Fibroblast of skin of right quadriceps (primary cell): ENCODE results near the gene ZNF536.

Source experiments
- DNase-seq: peaks from one replicate; pipeline ENCODE4 v3.0.0-alpha.2; 2013

Gene ZNF536

GRCh38 chr19:30539981-30540380 lies 167.8 kb downstream of the ZNF536 start:
- DNase-seq = no peak

- DNase-seq = no peak
Measured at GRCh38 chr19:30540761-30541160, 168.6 kb downstream of the ZNF536 start.

DNA sequence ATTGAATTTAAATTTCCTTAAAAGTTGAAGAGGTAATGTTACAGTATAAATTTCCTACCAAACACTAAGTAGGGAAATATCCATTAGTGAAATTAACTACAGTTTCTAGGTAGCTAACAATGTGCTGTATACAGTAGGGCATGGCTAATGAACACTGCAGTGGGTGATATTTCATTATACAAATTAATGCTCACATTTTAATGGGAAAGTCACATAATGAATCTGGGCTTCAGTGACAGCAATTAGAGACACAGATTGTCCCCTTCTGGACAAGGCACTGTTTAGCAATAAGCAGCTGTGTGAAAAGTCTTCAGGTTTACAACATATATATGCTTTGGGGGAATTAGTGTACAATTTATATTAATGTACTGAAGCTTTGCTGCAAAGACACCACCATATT lies 169.4 kb downstream of the ZNF536 start:
- DNase-seq = no peak

DNA sequence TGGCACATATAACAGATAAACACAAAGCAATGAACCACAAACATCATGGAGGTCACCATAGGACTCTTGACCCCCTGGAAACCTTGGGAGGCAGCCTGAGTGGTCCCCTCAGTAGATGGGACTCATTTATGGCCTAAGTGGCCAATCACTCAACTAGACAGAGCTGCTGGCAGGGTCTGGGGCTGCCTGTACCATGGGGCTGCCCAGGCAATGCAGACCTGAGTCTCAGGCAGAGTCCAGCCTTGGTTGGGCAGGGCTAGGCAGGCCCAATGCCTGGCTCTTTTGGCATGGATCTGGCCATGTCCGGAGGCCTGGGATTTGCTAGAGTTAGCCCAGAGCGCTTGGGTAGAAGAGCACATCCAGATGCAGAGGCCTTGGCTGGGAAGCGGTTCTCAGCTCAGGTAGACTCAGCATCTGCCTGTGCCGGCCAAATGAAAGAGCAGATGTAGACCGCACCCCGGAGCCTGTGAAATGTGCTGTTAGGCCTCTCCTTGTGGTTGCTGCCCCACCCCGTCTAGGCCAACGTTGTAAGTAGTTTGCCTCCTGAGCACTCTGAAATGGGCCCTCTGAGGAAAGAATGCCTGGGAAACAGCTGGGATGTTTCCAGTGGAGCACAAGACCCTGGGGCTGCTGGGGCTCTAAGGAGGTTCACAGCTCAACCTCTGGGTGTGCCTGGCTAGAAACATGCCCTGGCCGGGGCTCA lies 171.2 kb downstream of the ZNF536 start:
- no peak for DNase-seq

GRCh38 chr19:30545752-30546151 lies 173.6 kb downstream of the ZNF536 start:
- DNase-seq = no peak

DNA sequence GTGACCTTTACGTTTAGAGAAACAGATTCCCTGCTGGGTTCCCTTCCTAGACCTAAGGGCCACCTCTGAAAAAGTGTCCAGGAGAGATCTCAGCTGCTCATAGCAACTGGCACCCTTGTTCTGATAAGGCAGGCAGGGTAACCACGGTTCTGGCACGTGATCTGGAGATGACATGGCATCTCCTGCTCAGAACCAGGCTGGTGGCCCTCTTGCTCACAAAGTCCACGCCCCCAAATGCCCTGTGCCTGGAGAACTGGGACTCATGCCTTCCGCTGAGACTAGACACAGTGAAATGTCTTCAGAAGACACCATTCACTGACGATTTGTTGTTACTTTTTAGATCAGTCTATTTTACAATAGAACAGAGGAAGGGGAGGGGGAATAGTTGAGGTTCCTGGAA lies 174.1 kb downstream of the ZNF536 start:
- no peak for DNase-seq

DNA sequence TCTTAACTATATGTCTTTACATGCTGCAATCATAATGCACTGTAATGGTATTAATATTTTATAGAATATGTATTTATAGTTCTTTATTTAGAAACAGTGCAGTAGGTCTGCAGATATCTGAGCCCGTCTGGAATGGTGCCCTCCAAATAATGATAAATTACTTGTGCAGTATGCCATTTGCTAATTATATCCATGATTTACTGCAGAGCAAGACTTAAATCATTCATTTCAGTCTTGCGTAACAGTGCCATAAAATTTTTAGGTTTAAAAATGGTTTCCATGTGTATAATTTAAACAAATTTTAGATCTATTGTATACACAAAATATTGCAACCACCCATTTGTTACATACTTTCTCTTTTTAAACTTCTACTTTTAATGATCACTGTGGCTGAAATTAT lies 175.1 kb downstream of the ZNF536 start:
- peak; percentile 18 for DNase-seq

GRCh38 chr19:30549151-30549550 lies 177.0 kb downstream of the ZNF536 start:
- DNase-seq = no peak

DNA sequence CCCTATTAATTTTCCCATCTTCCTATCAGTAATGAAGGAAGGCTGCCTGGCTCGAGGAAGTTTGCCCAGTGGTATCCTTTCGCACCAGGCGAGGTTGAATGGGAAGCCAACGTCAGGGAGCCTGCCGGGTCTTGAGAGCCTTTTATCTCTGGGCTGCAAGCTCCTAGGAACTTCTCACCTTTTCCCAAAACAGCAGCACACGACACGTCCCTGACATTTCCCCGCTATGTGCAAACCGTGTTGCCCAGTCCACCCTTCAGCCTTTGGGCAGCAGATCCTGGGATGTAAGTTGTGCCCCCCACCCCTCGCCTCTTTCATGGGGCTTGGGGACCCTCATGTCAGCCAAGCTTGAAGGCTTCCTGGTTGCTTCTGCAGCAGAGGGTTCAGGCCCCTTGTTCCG lies 179.1 kb downstream of the ZNF536 start:
- no peak for DNase-seq

GRCh38 chr19:30552593-30552992 lies 180.4 kb downstream of the ZNF536 start:
- no peak for DNase-seq

DNA sequence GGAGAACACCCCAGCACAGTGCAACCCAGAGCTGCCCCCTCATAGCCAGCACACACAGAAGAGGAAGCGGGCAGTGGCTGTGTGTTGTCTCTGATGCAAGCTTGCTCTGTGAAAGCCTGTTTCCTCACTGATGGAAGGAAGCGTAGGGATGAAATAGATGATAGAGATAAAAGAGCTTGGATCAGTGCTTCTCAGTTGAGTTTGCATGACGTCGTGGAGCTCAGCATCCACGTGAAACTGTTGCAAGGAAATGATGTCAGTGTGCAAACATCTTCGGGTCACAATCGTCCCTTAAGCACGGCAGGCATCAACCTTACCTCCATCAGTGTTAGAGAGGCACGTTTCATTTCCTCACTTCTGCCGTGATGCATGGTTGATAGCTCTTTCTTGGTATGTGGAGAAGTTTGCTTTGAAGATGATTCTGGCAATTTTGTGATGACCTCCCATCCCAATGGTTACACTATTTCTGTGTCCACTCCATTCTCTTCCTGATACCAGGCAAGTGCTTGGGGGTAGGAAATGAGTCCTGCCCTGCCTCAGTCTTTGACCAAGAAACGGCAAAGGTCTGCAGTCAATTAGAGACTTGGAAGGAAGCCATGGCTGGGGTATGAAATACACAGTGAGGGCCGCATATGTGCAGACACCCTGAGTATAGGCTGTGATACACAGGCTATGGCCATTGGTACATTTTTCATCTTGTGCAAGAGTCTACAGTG lies 183.0 kb downstream of the ZNF536 start:
- peak; percentile 75 for DNase-seq

- DNase-seq = no peak
Measured at GRCh38 chr19:30555791-30556110, 183.6 kb downstream of the ZNF536 start.

DNA sequence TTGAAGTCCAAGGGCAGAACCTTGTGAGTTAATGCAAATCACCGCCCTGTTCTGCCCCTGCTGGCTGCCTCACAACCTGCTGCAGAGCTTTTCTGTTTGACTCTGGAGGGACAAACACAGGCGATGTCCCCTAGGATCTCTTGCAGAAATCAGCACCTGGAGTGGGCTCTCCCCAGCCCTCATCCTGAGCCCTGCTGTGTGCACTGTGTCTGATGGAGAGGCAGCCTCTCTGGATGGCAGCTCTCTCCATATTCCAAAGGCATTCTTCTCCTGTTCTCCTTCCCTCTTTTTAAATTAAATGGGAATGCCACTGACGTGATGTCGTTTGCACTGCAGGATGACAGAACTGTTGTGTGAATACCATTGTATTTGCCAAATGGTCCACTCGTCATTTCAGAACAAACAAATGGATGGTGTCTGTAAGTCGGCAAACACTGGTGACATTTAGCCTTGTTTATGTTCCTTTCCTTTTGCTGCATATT lies 184.1 kb downstream of the ZNF536 start:
- peak; percentile 16 for DNase-seq

DNA sequence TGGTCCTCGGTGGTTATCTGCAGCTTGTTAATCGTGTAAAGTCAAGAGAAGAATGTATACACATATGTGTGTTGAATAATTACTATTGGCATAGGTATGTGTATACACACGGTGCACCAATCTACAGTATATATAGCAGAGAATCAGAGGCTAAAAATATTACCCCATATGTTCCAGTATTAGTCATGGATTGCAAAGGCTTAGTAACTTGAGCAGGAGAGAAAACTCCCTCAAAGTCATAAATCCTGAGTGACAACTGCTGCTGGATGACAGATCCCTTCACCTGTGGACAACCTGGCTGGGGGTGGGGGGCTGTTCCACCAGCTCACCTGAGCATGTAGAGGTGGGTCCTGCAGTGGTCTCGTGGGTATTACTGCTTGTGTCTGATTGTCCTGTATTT lies 185.0 kb downstream of the ZNF536 start:
- DNase-seq = peak; percentile 80

DNA sequence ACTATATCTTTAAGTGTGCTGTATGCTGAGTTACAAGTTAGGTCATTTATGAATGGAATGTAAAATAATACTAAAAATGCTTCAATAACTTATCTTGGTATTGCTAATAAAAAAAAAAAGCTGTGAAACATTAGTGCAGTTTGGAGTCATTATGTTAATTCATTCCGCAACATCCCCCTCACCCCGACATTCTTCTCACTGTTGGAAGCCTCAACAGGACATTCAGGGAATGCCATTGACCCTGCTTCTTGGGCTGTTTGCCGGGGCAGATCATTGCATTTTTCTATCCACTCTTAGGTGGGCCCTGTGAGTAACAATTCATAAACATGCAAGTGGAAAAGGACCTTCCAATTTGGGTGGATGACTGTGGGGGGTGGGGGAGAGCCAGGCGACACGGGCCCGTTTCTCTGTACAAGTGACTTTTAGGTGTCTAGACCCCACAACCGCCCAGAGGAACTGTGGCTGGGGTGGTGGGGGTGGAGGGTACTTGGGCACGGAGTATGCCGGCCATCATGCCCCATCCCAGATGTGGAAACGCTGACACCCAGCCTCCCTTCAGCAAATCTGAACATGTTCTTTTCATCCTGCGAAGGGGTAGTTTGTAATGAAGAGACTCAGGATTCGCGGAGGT lies 185.9 kb downstream of the ZNF536 start:
- peak; percentile 35 for DNase-seq

DNA sequence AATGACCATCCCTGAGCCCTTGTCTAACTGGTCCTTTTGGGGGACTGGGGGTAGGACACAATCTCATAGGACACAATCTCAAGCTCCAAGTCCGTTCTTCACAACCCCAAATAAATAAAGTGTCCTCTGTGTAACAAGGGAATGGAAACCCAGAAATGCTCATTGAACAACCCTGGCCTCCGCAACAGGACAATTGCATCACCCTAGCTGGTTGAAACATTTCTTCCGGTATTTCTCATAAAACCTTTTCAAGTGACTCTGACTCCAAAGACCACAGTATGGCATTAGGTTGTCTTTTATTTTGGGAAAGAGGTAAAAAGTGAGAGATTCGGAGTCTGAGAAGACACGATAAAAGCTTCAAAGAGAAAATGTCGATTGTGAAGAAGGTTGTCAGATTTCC lies 186.6 kb downstream of the ZNF536 start:
- no peak for DNase-seq

GRCh38 chr19:30559446-30559845 lies 187.3 kb downstream of the ZNF536 start:
- no peak for DNase-seq

- no peak for DNase-seq
Measured at GRCh38 chr19:30562981-30563380, 190.8 kb downstream of the ZNF536 start.

DNA sequence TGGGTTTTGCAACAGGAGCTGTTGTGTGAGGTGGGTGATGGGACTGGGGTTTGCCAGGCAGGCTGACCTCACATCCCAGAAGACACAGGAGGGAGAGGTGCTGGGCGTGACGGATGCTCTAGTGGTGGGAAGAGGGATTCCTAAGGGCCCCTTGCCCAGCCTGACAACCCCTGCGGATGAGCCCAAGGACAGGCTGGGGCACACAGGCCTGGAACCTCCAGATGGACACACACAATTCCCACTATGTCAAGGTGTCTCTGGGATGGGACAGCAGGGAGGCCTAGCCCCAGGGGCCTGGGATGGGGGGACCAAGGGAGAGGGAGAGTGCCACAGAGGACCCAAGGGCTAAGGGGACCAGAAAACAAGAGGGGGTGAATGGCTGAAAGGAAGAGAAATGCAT lies 191.5 kb downstream of the ZNF536 start:
- no peak for DNase-seq

GRCh38 chr19:30564551-30565011 lies 192.4 kb downstream of the ZNF536 start:
- DNase-seq = no peak

GRCh38 chr19:30565636-30566035 lies 193.5 kb downstream of the ZNF536 start:
- no peak for DNase-seq

DNA sequence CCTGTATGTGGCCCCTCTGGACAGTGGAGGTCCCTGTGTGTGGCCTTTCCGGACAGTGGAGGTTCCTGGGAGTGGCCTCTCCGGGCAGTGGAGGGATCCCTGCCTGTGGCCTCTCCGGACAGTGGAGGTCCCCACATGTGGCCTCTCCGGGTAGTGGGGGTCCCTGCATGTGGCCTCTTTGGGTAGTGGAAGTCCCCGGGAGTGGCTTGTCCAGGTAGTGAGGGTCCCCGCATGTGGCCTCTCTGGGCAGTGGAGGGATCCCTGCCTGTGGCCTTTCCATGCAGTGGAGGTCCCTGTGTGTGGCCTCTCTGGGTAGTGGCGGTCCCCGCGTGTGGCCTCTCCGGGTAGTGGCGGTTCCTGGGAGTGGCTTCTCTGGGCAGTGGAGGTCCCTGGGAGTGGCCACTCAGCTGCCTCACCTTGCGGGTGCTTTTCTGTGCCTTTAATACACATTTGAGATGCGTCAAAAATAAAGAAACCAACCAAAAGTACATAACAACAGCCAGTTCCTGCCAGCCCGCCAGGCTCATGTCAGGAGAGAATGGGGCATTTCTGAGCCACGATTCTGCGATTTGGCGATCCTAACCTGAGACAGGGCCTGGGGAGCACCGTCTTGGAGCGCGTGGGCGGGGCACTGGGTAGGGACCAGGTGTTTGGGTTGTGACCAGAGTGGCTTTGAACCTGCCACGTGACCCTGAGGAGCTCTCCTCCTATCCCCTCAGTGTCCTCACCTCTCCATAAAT lies 194.7 kb downstream of the ZNF536 start:
- DNase-seq = no peak

GRCh38 chr19:30567536-30568232 lies 195.5 kb downstream of the ZNF536 start:
- peak; percentile 51 for DNase-seq
